ENCODE measurements around the gene LMX1B.

Gene LMX1B

DNA sequence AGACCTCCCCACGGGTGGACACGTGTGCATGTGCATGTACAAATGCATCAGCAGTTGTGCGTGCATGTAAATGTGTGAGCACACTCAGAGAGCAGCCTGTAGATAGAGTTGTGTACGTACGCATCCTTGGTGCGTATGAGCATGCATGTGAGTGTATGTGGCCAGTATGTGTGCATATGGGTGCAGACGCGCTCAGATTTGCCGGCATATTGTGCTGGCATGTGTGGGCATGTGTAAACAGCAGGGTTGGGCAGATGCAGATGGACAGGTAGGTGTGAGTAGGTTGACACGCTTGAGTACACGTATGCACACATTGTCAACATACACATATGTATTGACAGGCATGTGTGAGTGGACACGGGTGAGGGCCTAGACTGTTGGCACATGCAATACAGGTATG, 56.5 kb downstream of the LMX1B start:
- CTCF ChIA-PET = no interaction called here
- no peak for DNase-seq (ENCODE audit: low read depth, low spot score)
- no peak overlapping the region for H3K4me3 ChIP-seq (ENCODE audit: low read depth, low read length)
- POLR2A ChIA-PET = no interaction called here
- TF ChIP-seq, protein P1, sequence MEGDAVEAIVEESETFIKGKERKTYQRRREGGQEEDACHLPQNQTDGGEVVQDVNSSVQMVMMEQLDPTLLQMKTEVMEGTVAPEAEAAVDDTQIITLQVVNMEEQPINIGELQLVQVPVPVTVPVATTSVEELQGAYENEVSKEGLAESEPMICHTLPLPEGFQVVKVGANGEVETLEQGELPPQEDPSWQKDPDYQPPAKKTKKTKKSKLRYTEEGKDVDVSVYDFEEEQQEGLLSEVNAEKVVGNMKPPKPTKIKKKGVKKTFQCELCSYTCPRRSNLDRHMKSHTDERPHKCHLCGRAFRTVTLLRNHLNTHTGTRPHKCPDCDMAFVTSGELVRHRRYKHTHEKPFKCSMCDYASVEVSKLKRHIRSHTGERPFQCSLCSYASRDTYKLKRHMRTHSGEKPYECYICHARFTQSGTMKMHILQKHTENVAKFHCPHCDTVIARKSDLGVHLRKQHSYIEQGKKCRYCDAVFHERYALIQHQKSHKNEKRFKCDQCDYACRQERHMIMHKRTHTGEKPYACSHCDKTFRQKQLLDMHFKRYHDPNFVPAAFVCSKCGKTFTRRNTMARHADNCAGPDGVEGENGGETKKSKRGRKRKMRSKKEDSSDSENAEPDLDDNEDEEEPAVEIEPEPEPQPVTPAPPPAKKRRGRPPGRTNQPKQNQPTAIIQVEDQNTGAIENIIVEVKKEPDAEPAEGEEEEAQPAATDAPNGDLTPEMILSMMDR (IDR thresholded peaks at IDR 0.05; ENCODE audit: insufficient read depth, low read length, missing control alignments) = no peak

DNA sequence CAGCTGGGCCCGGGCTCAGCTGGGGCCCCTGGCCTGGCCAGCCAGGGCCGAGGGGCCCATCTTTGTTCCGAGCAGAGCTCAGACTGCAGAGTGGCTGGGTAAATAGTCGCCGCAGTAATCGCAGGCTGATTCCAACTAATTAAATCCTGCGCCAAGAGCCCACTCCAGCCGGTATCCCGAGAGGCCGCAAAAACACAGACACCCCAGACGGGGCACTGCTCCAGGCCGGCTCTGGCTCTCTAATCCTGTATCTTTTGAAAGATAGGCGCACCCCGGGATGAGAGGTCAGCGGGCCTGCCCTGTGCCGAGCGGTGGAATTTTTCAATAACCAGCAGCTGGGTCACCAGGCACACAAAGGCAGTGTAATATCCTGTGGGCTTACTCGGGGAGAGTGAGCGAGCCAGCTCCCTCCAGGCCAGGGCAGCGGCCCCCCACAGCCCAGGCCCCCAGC, 57.7 kb downstream of the LMX1B start:
- CTCF ChIA-PET = interaction anchor here (1.3 to 1.4 kb wide), 2 partner anchors 35 to 113 kb away, joined by 3 to 5 read pairs; no protein-coding TSS in a partner anchor

DNA sequence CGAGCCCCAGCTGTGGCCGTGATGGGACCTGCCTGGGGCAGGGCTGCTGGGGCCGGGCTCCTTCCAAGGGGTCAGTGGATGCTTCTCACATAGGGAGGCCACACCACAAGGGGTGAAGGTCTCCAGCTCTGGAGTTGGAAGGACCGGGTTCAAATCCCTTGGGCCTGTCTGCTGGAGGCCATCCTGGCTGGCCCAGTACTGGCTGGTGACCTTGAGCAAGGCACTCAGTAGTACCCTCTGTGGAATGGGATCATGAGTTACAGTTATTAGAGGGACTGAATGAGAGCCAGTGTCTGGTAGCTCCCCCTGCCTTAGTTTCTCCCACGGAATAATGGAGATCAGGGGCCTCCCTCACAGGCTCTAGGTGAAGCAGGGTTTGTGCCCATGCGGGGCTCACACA, 58.3 kb downstream of the LMX1B start:
- no peak overlapping the region for H3K4me3 ChIP-seq (ENCODE audit: low read depth, low read length)
- DNase-seq (ENCODE audit: low read depth, low spot score) = no peak
- POLR2A ChIA-PET = no interaction called here
- CTCF ChIA-PET = interaction anchor here (1.3 to 1.4 kb wide), 2 partner anchors 35 to 114 kb away, joined by 3 to 5 read pairs; no protein-coding TSS in a partner anchor
- TF ChIP-seq, protein P1 (IDR thresholded peaks at IDR 0.05; ENCODE audit: insufficient read depth, low read length, missing control alignments) = no peak

More for the DNA sequence above, 57.7 kb downstream of the LMX1B start:
- POLR2A ChIA-PET = no interaction called here
- DNase-seq (ENCODE audit: low read depth, low spot score) = no peak
- TF ChIP-seq, protein P1 (IDR thresholded peaks at IDR 0.05; ENCODE audit: insufficient read depth, low read length, missing control alignments) = no peak
- no peak overlapping the region for H3K4me3 ChIP-seq (ENCODE audit: low read depth, low read length)

DNA sequence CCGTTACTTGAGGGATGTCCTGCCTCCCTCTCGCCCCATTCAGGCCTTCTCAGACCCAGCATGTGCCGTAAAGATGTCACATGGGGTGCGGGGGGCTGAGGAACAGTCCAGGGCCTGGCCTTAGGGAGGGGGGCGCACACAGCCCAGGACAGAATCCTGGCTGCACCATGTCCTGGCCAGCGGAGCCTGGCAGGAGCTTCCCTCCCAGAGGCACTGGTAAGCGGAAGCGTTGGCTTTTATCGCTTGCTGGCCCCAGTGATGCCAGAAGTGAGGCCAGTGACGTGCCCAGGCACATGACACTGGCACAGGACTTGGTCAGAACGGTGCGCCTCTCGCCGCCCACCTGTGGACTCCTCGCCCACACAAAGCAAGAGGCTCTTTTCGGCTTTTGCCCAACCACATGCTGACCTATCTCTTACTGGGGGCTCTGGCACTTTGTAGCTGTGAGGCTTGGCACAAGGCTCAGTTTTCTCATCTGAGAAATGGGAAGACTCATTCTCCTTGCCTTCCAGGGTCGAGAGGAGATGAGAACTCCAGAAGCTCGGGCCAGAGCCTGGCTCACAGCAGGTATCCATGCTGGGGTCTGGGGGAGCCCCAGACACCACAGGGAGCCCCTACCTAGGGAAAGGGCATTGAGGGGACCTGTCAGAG, 59.0 kb downstream of the LMX1B start:
- no peak overlapping the region for H3K4me3 ChIP-seq (ENCODE audit: low read depth, low read length)
- TF ChIP-seq, protein P1 (IDR thresholded peaks at IDR 0.05; ENCODE audit: insufficient read depth, low read length, missing control alignments) = no peak
- DNase-seq (ENCODE audit: low read depth, low spot score) = no peak
- ChIA-PET CTCF (no interaction called here), POLR2A (no interaction called here)

DNA sequence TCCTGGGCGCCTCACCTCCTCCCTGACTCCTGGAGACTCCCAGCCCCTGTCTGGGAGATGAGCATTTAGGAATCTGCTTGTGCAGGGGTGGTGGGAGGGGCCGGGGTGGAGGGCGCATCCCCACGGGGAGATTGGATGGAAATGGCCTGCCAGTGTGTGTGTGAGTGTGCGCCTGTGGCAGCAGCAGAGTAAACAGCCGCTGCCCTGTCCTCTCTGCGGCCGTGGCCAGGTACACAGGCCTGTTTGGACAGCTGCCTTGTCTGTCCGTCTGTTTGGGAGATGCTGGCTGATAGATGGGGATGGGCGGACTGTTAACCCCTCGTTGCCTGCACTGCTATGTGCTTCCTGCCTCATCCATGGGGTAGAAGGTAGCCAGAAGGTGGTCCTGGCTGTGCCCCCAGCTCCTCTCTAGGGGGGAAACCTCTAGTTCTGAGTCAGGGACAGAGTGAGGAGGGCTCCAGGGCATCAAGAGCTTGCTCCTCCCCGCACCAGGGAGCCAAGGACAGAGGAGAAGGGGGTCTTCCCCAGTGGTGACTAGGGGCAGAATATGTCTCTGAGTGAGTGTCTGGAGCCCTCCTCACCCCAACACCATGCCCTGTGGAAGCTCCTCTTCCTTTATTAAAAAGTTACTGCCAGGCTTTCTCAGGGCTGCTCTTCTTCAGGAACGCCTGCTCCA, 60.1 kb downstream of the LMX1B start:
- POLR2A ChIA-PET = no interaction called here
- DNase-seq (ENCODE audit: low read depth, low spot score) = no peak
- H3K4me3 ChIP-seq (ENCODE audit: low read depth, low read length) = no peak overlapping the region
- TF ChIP-seq, protein P1 (IDR thresholded peaks at IDR 0.05; ENCODE audit: insufficient read depth, low read length, missing control alignments) = no peak
- CTCF ChIA-PET = interaction anchor here (0.8 kb wide), 1 partner anchor 32 kb away, joined by 4 read pairs; no protein-coding TSS in a partner anchor

DNA sequence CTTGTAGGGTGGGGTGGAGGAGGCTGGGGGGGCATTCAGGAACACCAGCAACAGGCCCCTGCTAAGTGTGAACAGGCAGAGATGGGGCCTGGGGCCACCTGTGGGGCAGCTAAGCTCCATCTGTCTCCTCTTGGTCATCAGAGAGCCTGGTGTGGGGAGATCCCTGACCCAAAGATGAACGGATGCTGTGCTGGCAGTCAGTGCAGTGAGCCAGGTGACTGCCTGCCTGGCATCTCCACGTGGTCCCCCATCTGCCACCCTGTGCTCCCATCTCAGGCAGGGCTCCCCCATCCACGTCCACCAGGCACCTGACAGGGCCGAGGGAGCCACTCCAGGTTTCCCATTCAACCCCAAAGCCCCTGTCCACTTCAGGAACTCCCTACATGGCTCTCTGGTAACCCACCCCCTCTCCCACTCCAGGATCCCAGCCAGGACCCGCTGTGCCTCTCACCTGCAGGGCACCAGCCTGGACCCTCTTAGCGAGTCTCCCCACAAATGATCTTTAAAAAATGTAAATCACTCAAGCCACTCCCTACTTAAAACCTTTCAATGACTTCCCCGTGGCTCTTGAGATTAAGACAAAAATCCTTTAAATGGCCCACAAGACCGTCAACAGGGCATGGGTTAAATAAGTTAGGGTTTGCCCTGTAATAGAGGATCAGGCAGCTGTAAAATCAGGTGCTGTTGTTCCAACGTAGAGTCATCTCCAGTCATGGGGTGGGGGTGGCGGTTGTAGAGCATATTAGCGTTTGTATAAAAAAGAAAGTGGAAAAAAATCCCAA, 60.8 kb downstream of the LMX1B start:
- ChIA-PET CTCF (interaction anchor here (0.8 kb wide), 1 partner anchor 31 kb away, joined by 4 read pairs; no protein-coding TSS in a partner anchor), POLR2A (no interaction called here)
- TF ChIP-seq, protein P1 (IDR thresholded peaks at IDR 0.05; ENCODE audit: insufficient read depth, low read length, missing control alignments) = no peak
- no peak for DNase-seq (ENCODE audit: low read depth, low spot score)
- H3K4me3 ChIP-seq (ENCODE audit: low read depth, low read length) = no peak overlapping the region

Data from AG04449 (cell line).